AG04449 (cell line): ENCODE measurements around the gene CCKAR.

Experiments used
- CTCF ChIA-PET: fragments of 350-600 bp; formaldehyde crosslinking; extraction: SDS; loops from one replicate; lab custom pipeline; 2021; ENCODE audit warnings: antibody characterized with exemption; lab: Yijun Ruan, JAX
- POLR2A ChIA-PET: fragments of 400-600, 350-600 bp; formaldehyde crosslinking; extraction: SDS; loops from one replicate; lab custom pipeline; 2020; ENCODE audit warnings: antibody characterized with exemption, inconsistent platforms; lab: Yijun Ruan, JAX
- DNase-seq: peaks from one replicate; pipeline ENCODE4 v3.0.0-alpha.2; 2010; ENCODE audit warnings: low read depth, low spot score
- H3K4me3 ChIP-seq: 2 replicates; pipeline ENCODE4 v1.5.1; 2011; ENCODE audit warnings: low read depth, mild to moderate bottlenecking, control low read depth, low read length
- TF ChIP-seq, protein P1 (sequence below): IDR thresholded peaks from one replicate; pipeline ENCODE4 v1.5.1; 2011; ENCODE audit warnings: mild to moderate bottlenecking, moderate library complexity, low read length, control low read depth, inconsistent platforms; ENCODE audit not compliant: insufficient read depth; ENCODE audit errors: missing control alignments

Gene CCKAR

DNA sequence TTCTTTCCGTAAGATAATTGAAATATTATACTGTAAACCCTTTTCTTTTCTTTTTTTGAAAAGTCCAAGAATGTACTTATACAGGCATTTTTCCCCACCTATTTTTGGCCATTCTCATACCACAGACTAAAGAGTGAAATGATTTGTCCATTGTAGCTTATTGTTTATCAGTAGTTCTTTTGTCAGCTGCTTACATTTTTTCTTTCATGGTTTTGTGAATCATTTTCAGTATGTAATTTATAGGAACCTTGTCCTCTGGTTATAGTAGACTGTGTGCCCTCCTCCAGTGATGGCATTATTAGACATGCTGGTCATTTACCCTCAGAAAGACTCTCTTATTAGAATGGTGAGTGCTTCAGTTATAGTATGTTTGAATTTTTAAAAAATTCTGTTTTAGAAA is 56.7 kb downstream of the CCKAR start:
- DNase-seq: no peak
- CTCF ChIA-PET: interaction anchor here (1.0 to 2.7 kb wide), 6 partner anchors 14 to 285 kb away, joined by 3 to 11 read pairs (median 3); no protein-coding TSS in a partner anchor
- H3K4me3 ChIP-seq: no peak overlapping the region
- TF ChIP-seq, protein P1, sequence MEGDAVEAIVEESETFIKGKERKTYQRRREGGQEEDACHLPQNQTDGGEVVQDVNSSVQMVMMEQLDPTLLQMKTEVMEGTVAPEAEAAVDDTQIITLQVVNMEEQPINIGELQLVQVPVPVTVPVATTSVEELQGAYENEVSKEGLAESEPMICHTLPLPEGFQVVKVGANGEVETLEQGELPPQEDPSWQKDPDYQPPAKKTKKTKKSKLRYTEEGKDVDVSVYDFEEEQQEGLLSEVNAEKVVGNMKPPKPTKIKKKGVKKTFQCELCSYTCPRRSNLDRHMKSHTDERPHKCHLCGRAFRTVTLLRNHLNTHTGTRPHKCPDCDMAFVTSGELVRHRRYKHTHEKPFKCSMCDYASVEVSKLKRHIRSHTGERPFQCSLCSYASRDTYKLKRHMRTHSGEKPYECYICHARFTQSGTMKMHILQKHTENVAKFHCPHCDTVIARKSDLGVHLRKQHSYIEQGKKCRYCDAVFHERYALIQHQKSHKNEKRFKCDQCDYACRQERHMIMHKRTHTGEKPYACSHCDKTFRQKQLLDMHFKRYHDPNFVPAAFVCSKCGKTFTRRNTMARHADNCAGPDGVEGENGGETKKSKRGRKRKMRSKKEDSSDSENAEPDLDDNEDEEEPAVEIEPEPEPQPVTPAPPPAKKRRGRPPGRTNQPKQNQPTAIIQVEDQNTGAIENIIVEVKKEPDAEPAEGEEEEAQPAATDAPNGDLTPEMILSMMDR: no peak
- POLR2A ChIA-PET: no interaction called here

DNA sequence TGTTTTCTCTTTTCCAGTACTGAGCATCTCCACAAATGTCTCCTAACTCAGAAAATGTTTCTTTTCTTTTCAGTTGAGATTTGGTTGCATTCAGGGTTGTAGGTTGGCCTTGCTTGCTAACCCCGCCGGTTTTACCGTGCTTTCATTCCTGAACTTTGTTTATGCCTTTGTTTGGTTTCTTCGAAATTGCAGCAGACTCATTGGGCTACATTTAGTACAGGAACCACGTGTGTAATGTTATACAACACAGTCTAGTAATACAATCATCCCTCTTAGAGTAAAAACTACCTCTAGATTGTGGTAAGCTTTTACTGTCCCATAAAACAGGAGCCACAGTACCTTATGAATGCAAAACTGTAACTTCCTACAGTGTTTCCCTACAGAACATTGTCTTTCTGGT is 57.9 kb downstream of the CCKAR start:
- H3K4me3 ChIP-seq: no peak overlapping the region
- no peak for DNase-seq
- POLR2A ChIA-PET: no interaction called here
- CTCF ChIA-PET: interaction anchor here (1.3 to 2.7 kb wide), 4 partner anchors 13 to 286 kb away, joined by 3 to 11 read pairs (median 4); no protein-coding TSS in a partner anchor
- TF ChIP-seq, protein P1: no peak

DNA sequence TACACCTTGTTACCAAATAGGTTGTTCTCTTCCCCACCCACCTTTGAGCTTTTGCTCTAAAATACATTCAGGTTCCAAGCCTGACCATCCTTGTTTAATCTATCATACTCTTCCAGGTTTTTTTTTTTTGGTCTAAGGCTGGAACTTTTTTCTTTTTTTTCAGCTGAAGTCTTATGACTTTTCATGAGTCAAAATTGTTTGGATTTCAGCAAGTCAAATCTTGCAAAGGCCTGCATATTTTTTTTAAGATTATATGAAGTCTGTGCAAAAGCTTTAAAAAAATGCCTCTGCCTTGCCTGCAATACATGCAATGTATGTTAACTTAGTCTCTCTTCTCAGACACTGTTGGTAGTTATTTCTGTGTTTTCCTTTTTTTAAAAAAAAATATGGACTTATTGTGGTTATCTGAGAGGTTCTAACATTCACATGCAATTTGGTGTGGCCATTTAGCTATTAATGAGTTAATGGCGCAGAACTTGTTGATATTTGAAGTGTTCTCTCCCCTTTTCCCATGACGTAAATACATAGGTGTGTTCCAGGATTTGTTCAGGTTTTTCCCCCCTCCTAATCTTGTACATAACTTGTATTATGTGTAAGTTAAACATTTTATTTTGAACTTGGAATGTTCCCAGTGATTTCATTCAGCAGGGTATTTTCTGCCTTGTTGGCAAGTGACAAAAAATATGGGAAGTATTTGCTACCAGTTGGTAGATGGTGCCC is 58.7 kb downstream of the CCKAR start:
- no peak for DNase-seq
- TF ChIP-seq, protein P1: no peak
- H3K4me3 ChIP-seq: no peak overlapping the region
- ChIA-PET POLR2A (no interaction called here), CTCF (interaction anchor here (2.7 kb wide), 1 partner anchor 26 kb away, joined by 11 read pairs; no protein-coding TSS in a partner anchor)
